ENCODE results near the gene SLIRP.
"Not testable (repeated sequence)": the region's sequence is repeated elsewhere in the genome, so short reads cannot be mapped to it uniquely, and the experiment has no call there.

Gene SLIRP

GRCh38 chr14:77707724-77708408 is at the start of gene SLIRP, which contains the start of gene ALKBH1:
Gene SLIRP (plus strand): TSS chr14:77708103. CDS start chr14:77708112, 9 bp downstream.
Gene ALKBH1 (minus strand): TSS chr14:77708023. CDS start chr14:77708004, 19 bp downstream.
- TF ChIP-seq GATA1 (IDR thresholded peaks at IDR 0.05; ENCODE audit: low read depth, low read length) (no peak), POLR2A (IDR thresholded peaks at IDR 0.05; ENCODE audit: low read length) (peak; percentile 91)
- DNase-seq: peak; percentile 89 to 92

GRCh38 chr14:77659831-77660230 is 48.1 kb upstream of the SLIRP start:
- no peak for TF ChIP-seq GATA1 (IDR thresholded peaks at IDR 0.05; ENCODE audit: low read depth, low read length)
- no peak for TF ChIP-seq POLR2A (IDR thresholded peaks at IDR 0.05; ENCODE audit: low read length)
- DNase-seq: no peak

DNA sequence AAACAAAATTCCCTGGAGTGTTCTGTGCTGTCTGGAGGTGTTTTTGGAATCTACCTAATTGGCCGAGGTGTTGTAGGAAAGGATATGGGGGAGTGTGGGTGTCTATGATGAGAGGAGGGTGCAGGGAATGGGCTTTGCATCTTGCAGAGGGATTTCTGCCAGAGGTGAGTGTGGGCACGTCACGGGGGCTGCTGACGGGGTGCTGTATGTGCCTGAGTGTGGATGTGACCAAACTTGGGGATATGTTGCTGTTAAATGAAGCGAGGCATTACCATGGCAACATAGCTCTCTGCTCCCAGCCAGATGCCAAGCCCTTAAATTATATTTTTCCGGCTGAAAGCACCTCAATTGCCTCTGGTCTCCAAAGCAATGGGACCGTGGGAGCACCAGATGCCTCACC is 47.1 kb upstream of the SLIRP start:
- TF ChIP-seq GATA1 (IDR thresholded peaks at IDR 0.05; ENCODE audit: low read depth, low read length) (no peak), POLR2A (IDR thresholded peaks at IDR 0.05; ENCODE audit: low read length) (no peak)
- no peak for DNase-seq

GRCh38 chr14:77661562-77661961 is 46.3 kb upstream of the SLIRP start:
- not testable (repeated sequence) for DNase-seq

GRCh38 chr14:77663293-77663692 is 44.6 kb upstream of the SLIRP start:
- no peak for TF ChIP-seq POLR2A (IDR thresholded peaks at IDR 0.05; ENCODE audit: low read length)
- TF ChIP-seq GATA1 (IDR thresholded peaks at IDR 0.05; ENCODE audit: low read depth, low read length): no peak
- no peak for DNase-seq

- peak in 1 of 2 experiments; percentile 24 for DNase-seq
- no peak for TF ChIP-seq GATA1 (IDR thresholded peaks at IDR 0.05; ENCODE audit: low read depth, low read length)
- no peak for TF ChIP-seq POLR2A (IDR thresholded peaks at IDR 0.05; ENCODE audit: low read length)
Observed at GRCh38 chr14:77667331-77667730, 40.6 kb upstream of the SLIRP start.

DNA sequence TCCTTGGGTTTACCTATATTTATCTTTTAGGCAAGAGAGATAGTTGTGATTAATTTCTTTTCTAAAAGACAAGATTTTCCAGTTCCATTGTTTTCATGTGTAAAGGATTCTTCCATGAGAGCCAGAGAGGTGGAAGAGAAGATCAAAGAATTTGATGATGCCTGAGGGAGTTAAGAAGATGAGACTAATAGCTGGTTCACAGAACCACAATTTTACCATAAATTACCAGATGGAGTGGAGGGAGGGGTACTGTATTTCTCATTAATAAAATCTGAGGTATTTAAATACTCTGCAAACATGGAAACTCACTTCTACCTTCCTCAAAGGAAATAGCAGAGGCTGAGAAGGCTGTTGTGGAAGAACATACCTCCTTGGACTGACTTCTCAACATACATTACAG is 34.7 kb upstream of the SLIRP start:
- TF ChIP-seq GATA1 (IDR thresholded peaks at IDR 0.05; ENCODE audit: low read depth, low read length) (no peak), POLR2A (IDR thresholded peaks at IDR 0.05; ENCODE audit: low read length) (no peak)

DNA sequence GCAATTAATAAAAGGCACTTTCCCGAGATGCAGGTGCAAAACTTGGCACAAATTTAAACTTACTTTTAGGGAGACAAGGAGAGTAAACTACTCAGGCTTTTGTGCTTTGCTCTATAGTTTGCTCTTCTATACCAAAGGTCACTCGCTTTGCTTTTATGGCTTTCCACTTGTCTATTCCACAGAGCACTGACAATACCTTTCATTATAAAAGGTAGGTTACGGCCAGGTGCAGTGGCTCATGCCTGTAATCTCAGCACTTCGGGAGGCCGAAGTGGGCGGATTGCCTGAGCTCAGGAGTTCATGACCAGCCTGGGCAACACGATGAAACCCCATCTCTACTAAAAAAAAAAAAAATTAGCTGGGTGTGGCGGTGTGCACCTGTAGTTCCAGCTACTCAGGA is 33.0 kb upstream of the SLIRP start:
- TF ChIP-seq POLR2A (IDR thresholded peaks at IDR 0.05; ENCODE audit: low read length): no peak
- DNase-seq: no peak

More for the DNA sequence above, 34.7 kb upstream of the SLIRP start:
- no peak for DNase-seq

- DNase-seq: peak; percentile 12
- TF ChIP-seq GATA1 (IDR thresholded peaks at IDR 0.05; ENCODE audit: low read depth, low read length) (no peak), POLR2A (IDR thresholded peaks at IDR 0.05; ENCODE audit: low read length) (no peak)
Observed at GRCh38 chr14:77681196-77682157, 26.4 kb upstream of the SLIRP start.

DNA sequence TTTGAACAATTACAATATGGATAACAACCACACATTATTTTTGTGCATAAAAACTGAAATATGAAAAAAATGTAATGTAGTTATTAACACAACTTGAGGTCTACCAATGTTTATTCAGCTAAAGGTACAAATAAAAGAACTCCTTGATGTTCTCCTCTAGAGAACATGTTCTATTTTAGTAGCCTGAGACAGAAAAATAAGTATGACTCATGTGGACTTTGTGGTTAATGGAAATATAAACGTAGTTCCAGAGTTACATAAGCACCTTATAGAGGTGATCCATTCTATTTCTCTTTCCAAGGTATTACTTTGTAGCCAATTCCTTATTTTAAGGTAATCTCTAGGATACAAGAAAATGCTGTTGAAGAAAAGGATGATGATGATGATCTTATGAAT is 25.7 kb upstream of the SLIRP start:
- DNase-seq: no peak
- TF ChIP-seq GATA1 (IDR thresholded peaks at IDR 0.05; ENCODE audit: low read depth, low read length) (no peak), POLR2A (IDR thresholded peaks at IDR 0.05; ENCODE audit: low read length) (no peak)

DNA sequence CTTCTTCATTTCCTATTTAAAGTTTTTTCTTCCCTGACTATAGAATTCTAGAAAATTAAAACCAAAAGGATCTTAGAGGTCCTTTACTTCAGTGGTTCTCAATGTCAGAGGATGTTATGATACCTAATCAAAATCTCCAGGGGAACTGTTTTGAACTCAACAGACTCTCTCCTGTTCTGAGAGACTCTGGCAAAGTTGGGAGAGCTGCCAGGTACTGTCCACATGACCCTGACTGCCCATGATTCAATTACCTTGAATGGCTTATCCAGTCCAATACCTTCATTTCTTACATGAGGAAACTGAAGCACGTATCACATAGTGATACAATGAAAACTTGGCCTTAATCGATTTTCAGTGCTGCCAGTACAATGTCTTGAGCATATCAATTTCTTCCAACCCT is 16.6 kb upstream of the SLIRP start:
- TF ChIP-seq POLR2A (IDR thresholded peaks at IDR 0.05; ENCODE audit: low read length): no peak
- TF ChIP-seq GATA1 (IDR thresholded peaks at IDR 0.05; ENCODE audit: low read depth, low read length): no peak
- no peak for DNase-seq

DNA sequence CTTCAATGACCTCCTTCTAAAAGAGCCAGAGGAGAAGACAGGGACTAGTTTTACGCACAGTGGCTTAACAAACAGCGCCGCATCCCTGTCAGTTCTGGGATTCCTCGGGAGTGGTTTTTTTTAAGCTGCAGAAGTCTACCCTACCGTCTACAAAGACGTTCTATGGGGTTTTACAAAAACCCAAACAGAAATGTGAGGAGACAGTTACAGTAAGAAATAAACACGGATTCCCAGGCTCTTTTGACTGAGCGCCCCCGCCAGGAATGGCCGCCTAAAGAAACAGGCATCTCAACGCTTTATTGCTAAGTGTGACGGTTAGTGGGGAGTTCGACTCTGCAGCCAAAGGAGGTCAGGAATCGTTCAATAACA is 564 bp upstream of the SLIRP start:
- peak; percentile 66 to 73 for DNase-seq

DNA sequence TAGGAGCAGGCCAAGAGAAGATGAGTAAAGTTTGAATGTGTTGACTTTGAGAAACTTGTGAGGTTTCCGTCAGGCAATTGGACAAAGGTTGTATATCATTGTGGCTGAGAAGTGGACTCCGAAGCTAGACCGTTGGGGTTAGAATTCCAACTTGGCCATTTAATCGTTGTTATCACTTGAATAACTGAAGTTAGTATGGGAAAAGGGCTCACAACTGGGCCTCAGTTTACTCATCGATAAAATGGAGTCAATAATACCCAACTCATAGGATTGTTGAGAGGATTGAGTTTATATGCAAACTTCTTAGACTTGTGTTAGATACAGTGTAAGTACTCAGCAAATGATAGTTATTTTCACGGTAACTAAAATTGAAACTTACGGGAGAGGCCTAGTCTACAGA is 846 bp downstream of the SLIRP start:
- peak in 1 of 2 experiments; percentile 44 for DNase-seq
- TF ChIP-seq GATA1 (IDR thresholded peaks at IDR 0.05; ENCODE audit: low read depth, low read length): no peak
- no peak for TF ChIP-seq POLR2A (IDR thresholded peaks at IDR 0.05; ENCODE audit: low read length)

More for the DNA sequence above, 564 bp upstream of the SLIRP start:
- no peak for TF ChIP-seq POLR2A (IDR thresholded peaks at IDR 0.05; ENCODE audit: low read length)
- TF ChIP-seq GATA1 (IDR thresholded peaks at IDR 0.05; ENCODE audit: low read depth, low read length): no peak

DNA sequence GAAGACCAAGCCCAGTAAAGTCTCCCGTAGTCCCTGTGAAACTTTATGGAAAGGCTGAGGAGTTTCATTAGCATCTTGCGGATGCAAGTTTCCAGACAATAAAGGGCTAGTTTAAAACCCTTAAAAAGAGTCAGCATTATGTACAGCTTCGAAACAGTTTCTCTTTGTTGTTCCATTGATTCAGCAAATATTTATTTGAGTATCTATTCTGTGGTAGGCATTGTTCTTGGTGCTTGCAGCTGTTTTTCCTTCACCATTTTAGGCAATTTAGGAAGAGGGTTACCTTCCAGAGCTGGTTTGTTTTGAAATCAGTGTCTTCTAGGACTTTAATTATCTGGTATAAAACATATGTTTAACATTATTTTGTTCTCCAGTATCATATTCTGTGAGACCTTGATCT is 1.5 kb downstream of the SLIRP start:
- DNase-seq: peak in 1 of 2 experiments; percentile 21
- TF ChIP-seq GATA1 (IDR thresholded peaks at IDR 0.05; ENCODE audit: low read depth, low read length) (no peak), POLR2A (IDR thresholded peaks at IDR 0.05; ENCODE audit: low read length) (no peak)
